ENCODE results near the gene RAP1GAP2.
"Not testable (repeated sequence)": the region's sequence is repeated elsewhere in the genome, so short reads cannot be mapped to it uniquely, and the experiment has no call there.

Gene RAP1GAP2

GRCh38 chr17:2796164-2797125, at the start of gene RAP1GAP2:
Gene RAP1GAP2, plus strand, starts transcription at chr17:2796438. Its CDS starts 90 bp downstream, at chr17:2796528.
- peak; percentile 63 to 66 for DNase-seq

- DNase-seq: no peak
These were observed 47.0 kb upstream of the RAP1GAP2 start, which contains the start of gene CCDC92B for GRCh38 chr17:2749058-2749783. Gene CCDC92B, minus strand, starts transcription at chr17:2749652. Its CDS starts 14,507 bp downstream, at chr17:2735145.

DNA sequence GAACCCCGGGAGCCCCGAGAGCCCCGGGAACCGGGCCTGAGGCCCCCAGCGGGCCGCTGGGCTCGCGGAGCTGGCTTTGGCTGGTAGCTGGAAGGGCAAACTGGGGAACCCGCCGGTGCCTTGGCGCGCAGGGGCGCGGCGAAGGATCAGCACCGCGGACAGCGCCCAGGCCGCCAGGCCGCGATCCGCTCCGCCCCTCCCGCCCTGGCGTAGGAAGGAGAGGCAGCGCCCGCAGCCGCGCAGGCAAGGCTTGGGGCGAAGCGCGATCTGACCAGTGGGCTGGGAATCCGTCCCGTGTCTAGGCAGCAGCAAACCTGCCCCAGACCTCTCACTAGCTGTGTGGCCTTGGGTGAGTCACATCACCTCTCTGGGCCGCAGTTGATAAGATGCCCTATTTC, 46.5 kb upstream of the RAP1GAP2 start:
- peak; percentile 75 to 81 for DNase-seq

GRCh38 chr17:2750721-2751120, 45.5 kb upstream of the RAP1GAP2 start:
- no peak for DNase-seq

GRCh38 chr17:2751491-2751890, 44.7 kb upstream of the RAP1GAP2 start:
- DNase-seq: no peak

GRCh38 chr17:2755891-2756724, 40.1 kb upstream of the RAP1GAP2 start:
- no peak for DNase-seq

DNA sequence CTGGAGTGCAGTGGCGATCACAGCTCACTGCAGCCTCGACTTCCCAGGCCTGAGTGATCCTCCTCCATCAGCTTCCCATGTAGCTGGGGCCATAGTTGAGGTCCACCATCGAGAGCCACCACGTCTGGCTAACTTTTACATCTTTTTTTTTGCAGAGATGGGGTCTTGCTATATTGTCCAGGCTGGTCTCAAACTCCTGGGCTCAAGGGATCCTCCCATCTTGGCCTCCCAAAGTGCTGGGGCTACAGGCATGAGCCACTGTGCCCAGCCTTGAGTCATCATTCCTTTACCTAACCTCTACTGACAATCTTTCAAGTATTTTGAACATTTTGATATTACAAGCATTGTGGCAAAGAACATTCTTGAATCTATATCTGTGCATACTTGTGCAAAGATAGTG, 37.4 kb upstream of the RAP1GAP2 start:
- DNase-seq: no peak

- no peak for DNase-seq
These were observed 26.1 kb upstream of the RAP1GAP2 start for GRCh38 chr17:2770129-2770528.

GRCh38 chr17:2775206-2775605, 21.0 kb upstream of the RAP1GAP2 start:
- no peak for DNase-seq

DNA sequence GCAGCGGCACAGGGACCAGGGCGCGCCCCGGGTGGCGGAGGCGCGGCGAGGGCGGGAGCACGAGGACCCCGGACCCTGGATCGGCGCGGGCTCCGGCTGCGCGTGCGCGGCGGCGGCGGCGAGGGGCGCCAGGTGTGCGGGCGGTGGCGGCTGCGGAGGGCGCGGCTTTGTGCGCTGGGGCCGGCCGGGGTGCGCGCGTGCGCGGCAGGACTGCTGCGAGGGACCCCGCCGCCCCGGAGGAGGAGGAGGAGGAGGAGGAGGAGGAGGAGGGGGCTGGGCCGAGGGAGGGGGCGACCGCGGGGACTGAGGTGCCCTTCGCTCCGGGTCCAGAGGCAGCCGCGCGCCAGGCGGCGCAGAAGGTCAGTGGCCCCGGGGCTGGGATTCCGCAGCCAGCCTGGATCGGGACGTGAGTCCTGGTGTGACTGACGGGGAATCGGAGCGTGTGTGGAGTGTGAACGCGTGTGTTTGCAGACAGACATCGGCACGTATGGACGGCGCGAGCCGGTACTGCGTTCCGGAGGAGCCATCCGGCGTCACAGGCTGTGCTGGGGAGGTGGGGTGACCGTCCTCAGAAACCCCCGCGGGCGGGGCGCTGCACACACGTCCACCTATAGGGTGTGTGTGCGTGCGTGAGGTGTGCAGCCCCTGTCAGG, 19.5 kb upstream of the RAP1GAP2 start:
- DNase-seq: peak in 1 of 2 donors; percentile 35

- no peak for DNase-seq
These were observed 18.9 kb upstream of the RAP1GAP2 start for GRCh38 chr17:2777242-2777867.

GRCh38 chr17:2778489-2778888, 17.7 kb upstream of the RAP1GAP2 start:
- DNase-seq: no peak

DNA sequence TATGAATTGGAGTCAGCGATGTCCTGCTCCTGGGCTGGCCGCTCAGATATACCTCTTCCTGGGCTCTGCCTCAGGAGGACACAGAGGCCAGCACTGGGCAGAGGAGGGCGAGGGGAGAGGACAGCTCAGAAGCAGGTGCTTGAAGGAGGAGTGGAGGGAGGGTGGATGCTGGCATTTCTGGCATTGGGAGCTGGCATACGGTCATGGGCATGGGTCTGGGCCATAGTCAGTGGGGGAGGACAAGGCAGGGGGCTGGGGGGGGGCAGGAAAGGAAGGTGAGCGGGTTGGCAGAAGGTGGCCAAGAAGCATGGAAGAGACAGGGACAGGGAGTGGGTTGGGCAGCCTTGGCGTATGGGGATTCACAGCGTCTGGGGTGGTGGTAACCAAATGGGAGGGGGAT, 16.7 kb upstream of the RAP1GAP2 start:
- DNase-seq: no peak

GRCh38 chr17:2780256-2780655, 16.0 kb upstream of the RAP1GAP2 start:
- no peak for DNase-seq

DNA sequence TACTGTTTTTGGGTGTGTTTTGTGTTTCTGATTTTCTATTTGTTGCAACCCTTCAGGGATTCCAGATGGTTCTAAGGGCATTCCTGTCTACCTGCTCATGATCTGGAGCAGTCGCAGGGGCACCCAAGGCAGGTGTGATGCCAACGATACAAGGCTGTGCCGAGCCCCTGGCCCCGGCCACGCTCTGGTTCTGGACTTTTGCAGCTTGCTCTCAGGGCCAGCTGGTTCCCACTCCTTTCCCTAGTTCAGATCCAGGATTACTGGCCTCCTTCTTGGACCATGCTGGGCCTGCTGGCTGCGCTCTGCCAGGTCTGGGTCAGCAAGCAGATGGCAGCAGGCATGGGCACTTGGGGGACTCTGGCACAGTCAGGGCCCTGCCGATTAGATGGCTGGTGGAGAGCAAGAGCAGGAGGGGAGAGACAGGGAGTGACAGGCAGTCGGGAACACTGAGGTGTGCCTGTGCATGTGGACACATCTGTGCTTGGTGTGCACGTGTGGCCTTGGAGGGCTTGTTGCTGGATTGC, 15.2 kb upstream of the RAP1GAP2 start:
- DNase-seq: no peak

- not testable (repeated sequence) for DNase-seq
These were observed 14.6 kb upstream of the RAP1GAP2 start for GRCh38 chr17:2781598-2781997.

DNA sequence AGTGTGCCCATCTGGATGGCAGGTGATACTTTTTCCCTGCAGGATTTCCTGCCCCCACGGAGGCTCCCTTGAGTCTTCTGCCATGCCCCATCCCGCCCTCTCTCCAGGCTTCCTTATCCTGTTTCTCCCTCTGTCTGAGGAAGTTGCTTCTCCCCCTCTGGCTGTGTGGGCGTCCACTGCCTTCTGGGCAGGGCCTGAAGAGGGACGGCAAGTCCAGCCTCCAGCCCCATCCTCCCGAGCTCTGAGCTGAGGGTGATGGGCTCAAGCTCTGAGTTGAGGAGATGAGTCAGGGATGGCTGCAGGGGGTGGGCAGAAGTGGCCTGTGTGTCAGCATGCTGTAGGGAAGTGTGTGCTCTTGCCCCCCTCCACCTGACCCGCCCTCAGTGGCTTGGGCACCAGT, 14.2 kb upstream of the RAP1GAP2 start:
- no peak for DNase-seq

DNA sequence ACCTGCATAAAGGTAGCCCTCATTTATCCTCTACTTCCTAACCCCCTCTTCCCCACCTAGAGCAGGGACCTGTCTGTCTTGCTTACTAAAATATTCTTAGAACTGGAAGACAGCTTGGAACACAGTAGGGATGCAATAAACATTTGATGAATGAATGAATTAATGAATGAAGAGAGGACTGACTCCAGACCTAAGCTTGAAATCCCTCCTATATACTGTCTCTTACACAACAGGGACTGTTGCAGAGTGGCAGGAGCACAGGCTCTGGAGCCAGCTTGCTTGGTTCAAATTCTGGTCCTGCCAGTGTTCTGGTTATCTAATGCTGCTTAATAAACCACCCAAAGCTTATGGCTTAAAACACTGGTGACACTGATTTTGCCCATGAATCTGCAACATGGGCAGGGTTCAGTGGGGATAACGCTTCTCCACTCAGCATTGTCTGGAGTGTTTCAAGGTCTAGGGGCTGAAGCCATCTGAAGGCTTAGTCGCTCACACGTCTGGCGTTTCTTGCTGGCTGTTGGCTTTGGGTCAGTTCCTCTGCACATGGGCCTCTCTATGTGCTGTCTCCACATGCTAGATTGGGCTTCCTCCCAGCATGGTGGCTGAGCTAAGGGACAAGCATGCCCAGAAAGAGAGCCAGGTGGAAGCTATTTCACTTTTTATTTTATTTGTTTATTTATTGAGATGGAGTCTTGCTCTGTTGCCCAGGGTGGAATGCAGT, 12.8 kb upstream of the RAP1GAP2 start:
- no peak for DNase-seq

DNA sequence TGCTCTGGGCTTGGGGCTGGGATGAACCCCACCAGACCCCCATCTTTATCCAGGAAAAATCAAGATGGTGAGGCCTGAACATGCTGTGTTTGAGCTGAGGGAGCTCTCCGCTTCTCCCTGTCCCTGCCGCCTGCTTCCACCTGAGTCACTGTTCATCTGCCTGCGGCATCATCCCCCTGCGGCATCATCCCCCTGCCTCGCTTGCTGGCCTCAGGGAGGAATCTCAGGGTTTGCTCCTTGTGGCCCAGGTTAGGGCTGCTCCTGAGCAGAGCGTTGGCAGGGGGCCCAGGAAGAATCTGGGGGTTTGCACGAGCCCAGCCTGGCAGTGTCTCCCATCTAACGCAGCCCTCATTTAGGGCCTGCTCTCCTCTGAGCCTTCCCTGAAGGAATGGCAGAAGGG, 11.4 kb upstream of the RAP1GAP2 start:
- no peak for DNase-seq

- not testable (repeated sequence) for DNase-seq
These were observed 10.9 kb upstream of the RAP1GAP2 start for GRCh38 chr17:2785376-2785775.

Data from stimulated activated CD4-positive, alpha-beta T cell treated with anti-CD3 and anti-CD28 coated beads, Interleukin-2, amount 100 ng/mL, for 24 hours (primary cell).